GM21390 (cell line): ENCODE results near the gene ZFPM1.

Experiments
- ATAC-seq: cut with Tn5 transposase; IDR thresholded peaks from one replicate; pipeline ENCODE4 v1.9.1; 2021; ENCODE audit not compliant: unreplicated experiment

The ZFPM1 gene

GRCh38 chr16:88556294-88556988 lies 103.4 kb downstream of the ZFPM1 start:
- ATAC-seq, result no peak

GRCh38 chr16:88558457-88559442 lies 105.7 kb downstream of the ZFPM1 start:
- no peak for ATAC-seq

GRCh38 chr16:88560714-88561484 lies 107.8 kb downstream of the ZFPM1 start:
- ATAC-seq, result no peak

GRCh38 chr16:88561485-88562359 lies 108.6 kb downstream of the ZFPM1 start:
- ATAC-seq, result no peak

- ATAC-seq, result no peak
Observed at GRCh38 chr16:88566158-88566557, 113.1 kb downstream of the ZFPM1 start.

- ATAC-seq, result no peak
Observed at GRCh38 chr16:88568710-88569613, 115.9 kb downstream of the ZFPM1 start.

GRCh38 chr16:88569614-88569984 lies 116.5 kb downstream of the ZFPM1 start:
- peak; percentile 28 for ATAC-seq

- peak; percentile 65 for ATAC-seq
Observed at GRCh38 chr16:88569985-88570690, 117.1 kb downstream of the ZFPM1 start, which contains the start of gene ZC3H18. Gene ZC3H18 (plus strand): TSS chr16:88570403. CDS start chr16:88577124, 6,721 bp downstream.

DNA sequence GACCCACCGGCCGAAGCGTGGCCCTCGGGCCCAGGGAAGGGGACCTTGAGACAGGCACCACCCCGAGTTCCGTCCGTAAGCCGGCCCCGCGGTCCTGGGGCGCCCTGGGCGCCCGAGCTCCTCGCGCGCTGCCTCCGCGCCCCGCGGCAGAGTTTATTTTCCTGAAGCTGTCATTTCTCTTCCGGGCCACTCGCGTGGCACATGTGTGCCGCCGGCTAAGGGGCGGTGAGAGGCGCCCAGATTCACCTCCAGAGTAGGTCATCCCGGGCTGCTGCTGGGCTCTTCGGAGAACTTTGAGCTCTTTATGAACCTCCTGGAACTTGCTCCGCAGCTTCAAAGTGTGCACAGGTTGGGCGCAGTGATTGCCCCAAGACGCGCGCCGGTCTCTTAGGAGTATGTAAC lies 117.6 kb downstream of the ZFPM1 start:
- peak; percentile 25 for ATAC-seq

GRCh38 chr16:88575251-88575650 lies 122.2 kb downstream of the ZFPM1 start:
- no peak for ATAC-seq

- no peak for ATAC-seq
Observed at GRCh38 chr16:88576307-88576706, 123.2 kb downstream of the ZFPM1 start.

GRCh38 chr16:88577166-88577565 lies 124.1 kb downstream of the ZFPM1 start:
- ATAC-seq, result no peak

GRCh38 chr16:88578446-88579313 lies 125.6 kb downstream of the ZFPM1 start:
- no peak for ATAC-seq

- no peak for ATAC-seq
Observed at GRCh38 chr16:88580371-88580770, 127.3 kb downstream of the ZFPM1 start.

GRCh38 chr16:88581033-88581432 lies 128.0 kb downstream of the ZFPM1 start:
- no peak for ATAC-seq

DNA sequence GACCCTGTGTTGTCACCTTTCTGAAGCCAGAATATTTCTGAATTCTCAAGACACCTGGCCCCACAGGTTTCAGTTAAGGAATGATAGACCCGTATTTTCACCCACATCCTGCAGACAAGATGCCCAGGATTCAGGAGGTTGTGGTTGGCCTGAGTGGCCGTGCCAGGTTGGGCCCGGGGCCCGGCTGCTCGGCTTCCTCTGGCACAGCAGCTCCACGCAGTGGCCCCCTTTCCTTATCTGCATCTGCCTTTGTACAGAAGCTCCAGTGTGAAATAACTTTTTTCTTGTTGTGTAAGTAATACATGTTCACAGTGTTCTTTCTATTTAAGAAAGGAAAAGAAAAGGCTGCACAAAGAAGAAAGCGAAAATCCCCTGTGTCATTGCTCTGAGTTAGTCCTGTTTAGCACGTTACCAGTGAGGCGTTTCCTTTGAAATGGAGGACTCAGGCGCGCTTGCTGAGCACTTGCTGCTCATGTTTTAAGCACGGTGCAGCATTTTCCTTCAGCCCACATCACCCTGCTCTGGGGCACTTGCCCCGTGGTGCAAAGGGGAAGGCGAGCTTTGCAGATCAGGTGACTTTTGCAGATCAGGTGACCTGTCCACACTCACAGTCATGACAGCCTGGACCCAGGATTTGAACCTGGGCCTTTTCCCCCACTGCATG lies 130.0 kb downstream of the ZFPM1 start:
- ATAC-seq, result no peak

DNA sequence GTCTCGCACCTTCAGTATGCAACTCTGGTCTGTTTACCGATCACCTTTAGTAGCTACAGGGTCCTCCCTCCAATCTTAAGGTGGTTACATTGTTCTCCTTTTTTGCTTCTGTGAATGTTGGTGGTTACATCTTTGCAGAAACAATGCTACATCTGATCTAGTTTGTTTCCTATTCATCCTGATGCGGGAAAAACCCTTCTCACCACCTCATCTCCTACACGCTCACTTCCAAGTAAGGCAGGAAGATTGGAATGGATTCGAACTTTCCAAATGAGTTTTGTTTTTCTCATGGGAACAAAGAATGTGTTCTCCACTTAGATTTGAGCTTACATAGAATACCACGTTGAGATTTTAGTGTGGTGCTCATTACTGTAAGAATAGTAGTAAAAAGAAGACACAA lies 131.6 kb downstream of the ZFPM1 start:
- ATAC-seq, result no peak
